ENCODE results near the gene SOX8.

- TF ChIP-seq ZNF274 (IDR thresholded peaks at IDR 0.05; ENCODE audit: low read depth, low read length) (no peak), YY1 (IDR thresholded peaks at IDR 0.05; ENCODE audit: insufficient read depth, insufficient read length) (no peak)
Measured at GRCh38 chr16:965487-965886, 16.1 kb upstream of the SOX8 start.
